Motor neuron (in vitro differentiated cells): ENCODE measurements around the gene PRPSAP1. TPM values are rescaled to one million over a fixed set of nuclear protein-coding genes. Genes with fewer than 3 reads are reported as not detected.
A peak's percentile ranks its signal among the peaks of the same experiment; 100 is the strongest.

Experiments used
- ATAC-seq, 8 experiments: fragments of 200-7000 bp; cut with Tn5 transposase; replicated peaks in 6 of 8; 2 replicates each; pipeline ENCODE4 v1.8.0; 2021; ENCODE audit warnings: mild to moderate bottlenecking in 8 of 8, moderate library complexity in 8 of 8
- H3K27ac ChIP-seq, 2 donors: fragments of 250-450 bp; sonication (Bioruptor Pico); 2 replicates each; pipeline ENCODE4 v1.9.0; 2021; ENCODE audit warnings: antibody characterized with exemption in 2 of 2, mild to moderate bottlenecking in 2 of 2, moderate library complexity in 1 of 2
- H3K4me1 ChIP-seq, 2 donors: fragments of 250-450 bp; sonication (Bioruptor Pico); replicated peaks in 1 of 2; 2 replicates each; pipeline ENCODE4 v1.6.1; 2021; ENCODE audit warnings: antibody characterized with exemption in 2 of 2, mild to moderate bottlenecking in 2 of 2, moderate library complexity in 1 of 2
- H3K4me3 ChIP-seq, 5 donors: fragments of 250-450 bp; sonication (Bioruptor Pico); 2 replicates each; pipeline ENCODE4 v1.9.0; 2021; ENCODE audit warnings: antibody characterized with exemption in 5 of 5, mild to moderate bottlenecking in 5 of 5, moderate library complexity in 4 of 5
- WGBS, 10 experiments: fragments of 450-650 bp; shearing (Covaris generic); methylation state at CpG; one replicate each; pipeline ENCODE4 v1.0.0; 2022; 5-methylcytosine and 5-hydroxymethylcytosine counted together
- in situ Hi-C, 9 experiments: fragments of 400-800 bp; cut with MboI; loops; one replicate each; pipeline ENCODE4 v1.15.0; 2021; ENCODE audit warnings: low sequenced_read_pairs in 9 of 9, low pct_unique_long_range_greater_than_20kb in 2 of 9; ENCODE audit not compliant: unreplicated experiment in 9 of 9
- total RNA-seq, 8 experiments: library from RNA; unstranded; fragments of 300-600 nt; gene quantifications; 2 replicates each; pipeline versions ENCODE4 v1.2.3 to v1.2.4, GENCODE V29; 2022

Gene PRPSAP1
- total RNA-seq, 8 experiments from 2014 or later = 21.3 to 60.3 (median 44.3) TPM

DNA sequence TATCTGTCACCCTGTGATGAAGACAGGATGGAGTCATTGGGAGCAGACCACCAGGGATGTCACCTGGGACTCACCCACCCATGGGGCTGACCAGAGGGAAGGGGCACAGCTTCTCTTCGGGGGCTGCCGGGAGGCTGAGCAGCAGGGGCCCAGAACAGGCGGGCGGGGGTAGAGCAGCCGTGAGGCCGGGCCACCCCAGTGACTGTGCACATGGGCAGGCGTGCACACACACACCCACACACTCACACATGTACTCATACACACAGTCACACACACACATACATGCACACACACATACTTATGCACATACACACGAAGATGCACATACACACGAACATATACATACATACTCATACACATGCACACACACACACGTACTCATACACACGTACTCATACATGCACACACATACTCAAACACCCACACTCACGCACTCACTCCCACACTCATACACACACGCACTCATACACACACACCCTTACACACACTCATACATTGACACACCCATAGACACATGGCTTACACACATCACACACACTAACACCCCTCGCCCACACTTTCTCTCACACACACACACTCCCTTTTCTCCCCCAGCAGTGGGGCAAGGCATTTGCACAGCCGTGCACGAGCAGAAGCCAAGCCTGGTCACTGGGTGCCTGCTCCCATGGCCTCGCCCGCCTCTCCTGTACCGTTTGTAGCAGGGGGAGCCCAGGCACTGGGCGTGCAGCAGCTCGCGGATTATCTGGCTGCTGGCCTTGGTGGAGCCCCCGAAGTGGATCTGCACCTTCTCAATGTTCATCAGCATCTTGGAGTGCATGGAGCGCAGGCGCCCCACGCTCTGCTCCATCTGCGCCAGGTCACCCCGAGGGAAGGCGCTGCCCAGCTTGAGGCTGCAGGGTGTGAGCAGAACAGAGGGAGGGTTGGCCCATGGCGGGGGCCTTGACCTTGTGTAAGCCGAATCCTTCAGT is 76.1 kb downstream of the PRPSAP1 start:
- Histone ChIP-seq H3K27ac (no peak overlapping the region), H3K4me1 (peaks cover 1% of the 10 kb centered on the region in 2 donors), H3K4me3 (no peak overlapping the region)
- 53 to 100% (median 83%) methylated on average over 1 to 8 of the region's 31 CpGs for WGBS, 10 experiments
- ATAC-seq = no peak
- in situ Hi-C loops = loop anchor here in 8 of 9 experiments (5.0 to 25.0 kb wide), 4 partner anchors 150 to 365 kb away; partner anchors contain the start of genes EXOC7 (in 7 of the 8), CDK3 (in 4 of the 8) and MRPL38 (in 1 of the 8)

GRCh38 chr17:76276461-76277299 is 77.0 kb downstream of the PRPSAP1 start:
- peak in 2 of 8 experiments; percentile 35 to 56 for ATAC-seq
- Histone ChIP-seq H3K4me1 (peaks cover 10 to 11% of the 10 kb centered on the region in 2 donors), H3K27ac (no peak overlapping the region), H3K4me3 (no peak overlapping the region)
- in situ Hi-C loops = loop anchor here in 8 of 9 experiments (5.0 to 25.0 kb wide), 4 partner anchors 149 to 364 kb away; partner anchors contain the start of genes EXOC7 (in 7 of the 8), CDK3 (in 4 of the 8) and MRPL38 (in 1 of the 8)
- 10 to 100% (median 84%) methylated on average over 1 to 10 of the region's 19 CpGs; no CpG with 5 or more reads in 2 of the 10 experiments for WGBS, 10 experiments

GRCh38 chr17:76276069-76276431 is 77.7 kb downstream of the PRPSAP1 start:
- in situ Hi-C loops = loop anchor here in 8 of 9 experiments (5.0 to 25.0 kb wide), 4 partner anchors 149 to 364 kb away; partner anchors contain the start of genes EXOC7 (in 7 of the 8), CDK3 (in 4 of the 8) and MRPL38 (in 1 of the 8)
- H3K27ac ChIP-seq = no peak overlapping the region
- no peak for ATAC-seq
- H3K4me1 ChIP-seq = peaks cover 13 to 16% of the 10 kb centered on the region in 2 donors
- WGBS, 10 experiments = 70 to 96% methylated on average over 2 to 4 of the region's 11 CpGs; no CpG with 5 or more reads in 8 of the 10 experiments
- no peak overlapping the region for H3K4me3 ChIP-seq

GRCh38 chr17:76275382-76276068 is 78.2 kb downstream of the PRPSAP1 start:
- in situ Hi-C loops = loop anchor here in 8 of 9 experiments (5.0 to 25.0 kb wide), 4 partner anchors 148 to 363 kb away; partner anchors contain the start of genes EXOC7 (in 7 of the 8), CDK3 (in 4 of the 8) and MRPL38 (in 1 of the 8)
- no peak for ATAC-seq
- Histone ChIP-seq H3K4me1 (peaks cover 13 to 18% of the 10 kb centered on the region in 2 donors), H3K4me3 (no peak overlapping the region), H3K27ac (no peak overlapping the region)
- 75 to 100% (median 87%) methylated on average over 1 to 3 of the region's 22 CpGs; no CpG with 5 or more reads in 7 of the 10 experiments for WGBS, 10 experiments

DNA sequence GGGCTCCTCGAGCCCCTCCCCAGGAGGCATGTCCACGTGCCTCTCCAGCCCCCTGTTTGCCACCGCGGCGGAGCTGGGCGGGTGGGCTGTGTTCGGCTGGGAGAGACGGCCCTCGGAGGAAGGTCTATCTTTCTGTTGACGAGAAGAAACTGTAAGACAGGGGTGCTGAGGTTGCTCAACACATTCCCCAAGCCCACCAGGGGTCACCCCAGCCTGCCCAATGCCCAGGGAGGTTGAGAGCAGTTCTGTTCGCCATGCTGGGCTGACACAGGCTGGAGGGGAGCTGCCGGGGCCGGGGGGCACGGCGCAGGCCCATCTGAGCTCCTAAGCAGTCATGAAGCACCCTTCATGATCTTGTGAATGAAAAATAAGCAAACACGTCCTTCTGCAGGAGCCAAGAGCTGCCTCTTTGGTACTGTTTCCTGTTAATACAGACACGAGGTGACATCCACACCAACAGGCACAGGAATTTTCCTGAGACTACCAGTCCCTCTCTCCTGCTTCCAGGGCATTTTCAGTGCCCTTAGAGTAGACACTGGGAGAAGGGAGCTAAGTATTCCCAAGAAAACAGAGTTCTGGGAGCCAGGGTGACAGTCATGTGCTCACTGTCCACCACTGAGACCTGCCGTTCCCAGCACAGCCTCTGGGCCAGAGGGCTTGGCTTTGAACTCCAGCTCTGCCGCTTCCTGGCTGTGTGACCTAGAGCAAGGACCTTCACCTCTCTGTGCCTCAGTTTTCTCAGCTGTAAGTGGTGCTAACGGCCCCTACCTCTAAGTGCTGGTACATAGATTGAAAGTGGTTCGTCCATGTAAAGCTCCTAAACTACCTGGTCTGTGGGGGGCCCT is 79.4 kb downstream of the PRPSAP1 start:
- peaks cover 13 to 18% of the 10 kb centered on the region in 2 donors for H3K4me1 ChIP-seq
- H3K27ac ChIP-seq = no peak overlapping the region
- ATAC-seq = peak in 1 of 8 experiments; percentile 2
- in situ Hi-C loops = no loop called here
- H3K4me3 ChIP-seq = no peak overlapping the region
- WGBS, 10 experiments = 17 to 100% (median 80%) methylated on average over 1 to 3 of the region's 21 CpGs; no CpG with 5 or more reads in 4 of the 10 experiments

DNA sequence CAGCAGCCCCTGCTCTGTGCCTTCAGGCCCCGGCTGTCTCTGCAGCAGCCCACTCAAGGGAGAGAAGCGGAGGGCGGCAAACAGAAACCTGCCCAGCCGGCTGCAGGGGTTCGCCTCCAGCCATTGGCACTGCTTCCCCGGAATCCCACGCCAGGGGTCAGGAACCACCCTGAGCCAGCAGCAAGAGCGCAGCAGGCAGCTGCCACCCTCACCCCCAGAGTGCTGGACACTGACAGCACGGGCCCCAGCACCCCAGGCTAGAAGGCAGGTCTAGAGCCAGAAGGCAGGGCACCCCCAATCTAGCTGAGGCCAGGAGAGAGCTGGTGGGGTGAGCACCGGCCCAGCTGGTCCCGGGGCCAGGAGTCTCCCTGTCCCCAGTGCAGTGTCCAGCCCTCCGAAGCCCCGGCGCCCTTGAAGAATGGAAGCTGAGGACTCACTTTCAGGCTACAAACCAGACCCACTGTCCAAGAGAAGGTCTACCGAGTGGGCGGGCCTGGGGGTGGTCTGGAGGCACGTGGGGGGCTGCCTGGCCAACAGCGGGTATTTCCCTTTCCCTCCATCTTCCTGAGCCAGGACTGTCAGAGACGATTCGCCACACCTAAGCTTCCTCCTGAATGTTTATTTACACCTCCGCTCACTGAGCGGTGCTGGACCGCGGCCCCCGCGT is 80.1 kb downstream of the PRPSAP1 start:
- Histone ChIP-seq H3K27ac (no peak overlapping the region), H3K4me1 (peaks cover 13 to 18% of the 10 kb centered on the region in 2 donors), H3K4me3 (no peak overlapping the region)
- 80 to 100% (median 84%) methylated on average over 1 to 8 of the region's 26 CpGs; no CpG with 5 or more reads in 5 of the 10 experiments for WGBS, 10 experiments
- peak in 1 of 8 experiments; percentile 4 for ATAC-seq
- in situ Hi-C loops = no loop called here

- H3K4me3 ChIP-seq = no peak overlapping the region
- in situ Hi-C loops = no loop called here
- ATAC-seq = peak; percentile 2 to 59 (median 40)
- H3K4me1 ChIP-seq = peaks cover 17 to 24% of the 10 kb centered on the region in 2 donors
- no peak overlapping the region for H3K27ac ChIP-seq
- WGBS, 10 experiments = 83 to 100% (median 93%) methylated on average over 1 to 4 of the region's 19 CpGs; no CpG with 5 or more reads in 5 of the 10 experiments
Observed at GRCh38 chr17:76272541-76273444, 80.9 kb downstream of the PRPSAP1 start.

DNA sequence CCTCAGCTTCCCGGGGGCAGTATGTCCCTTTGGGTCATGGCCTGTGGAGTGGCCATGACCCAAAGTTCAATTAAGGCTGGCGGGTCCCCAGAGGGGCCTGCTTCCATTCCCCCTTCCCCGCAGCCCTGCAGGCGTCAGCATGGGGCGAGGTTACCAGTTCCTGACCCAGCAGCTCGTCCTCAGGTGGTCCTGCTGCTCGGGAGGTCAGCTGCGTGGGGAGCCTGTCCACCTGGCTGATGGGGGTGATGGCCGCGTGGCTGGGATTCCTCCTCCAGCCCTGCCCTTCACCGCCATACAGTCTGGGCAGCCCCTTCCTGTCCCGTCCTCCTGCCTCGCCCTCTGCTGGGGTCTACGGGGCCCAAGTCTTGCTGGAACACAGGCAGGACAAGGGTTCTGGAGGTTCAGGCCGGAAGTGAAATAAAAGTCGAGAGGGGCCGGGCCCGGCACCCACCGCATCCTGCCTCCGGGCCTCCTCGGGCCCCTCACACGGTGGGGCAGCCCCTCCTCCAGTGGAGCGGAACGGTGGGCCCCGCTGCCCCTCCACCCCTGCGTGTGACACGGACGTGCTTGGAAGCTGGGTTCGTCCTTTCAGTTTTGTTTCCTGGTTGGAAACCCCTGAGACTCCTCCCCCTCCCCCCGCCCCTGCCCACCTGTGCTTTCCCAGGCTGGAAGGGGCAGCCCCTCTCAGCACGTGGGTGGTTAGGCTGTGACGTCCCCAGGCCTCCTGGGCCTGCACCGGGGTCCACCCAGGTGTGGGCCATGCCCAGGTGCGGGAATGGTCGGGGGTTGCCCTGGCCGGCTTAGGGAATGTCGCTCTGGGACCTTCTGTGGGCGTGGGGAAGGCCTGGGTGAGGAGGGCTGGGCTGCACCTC is 81.8 kb downstream of the PRPSAP1 start:
- Histone ChIP-seq H3K27ac (no peak overlapping the region), H3K4me1 (peaks cover 18 to 33% of the 10 kb centered on the region in 2 donors), H3K4me3 (no peak overlapping the region)
- WGBS, 10 experiments = 0 to 73% (median 51%) methylated on average over 1 to 14 of the region's 38 CpGs; no CpG with 5 or more reads in 7 of the 10 experiments
- in situ Hi-C loops = no loop called here
- peak in 7 of 8 experiments; percentile 2 to 15 (median 7) for ATAC-seq

GRCh38 chr17:76270770-76271668 is 82.7 kb downstream of the PRPSAP1 start:
- peaks cover 22 to 37% of the 10 kb centered on the region in 2 donors for H3K4me1 ChIP-seq
- 80 to 100% (median 95%) methylated on average over 1 to 4 of the region's 14 CpGs; no CpG with 5 or more reads in 2 of the 10 experiments for WGBS, 10 experiments
- H3K27ac ChIP-seq = no peak overlapping the region
- no peak for ATAC-seq
- no peak overlapping the region for H3K4me3 ChIP-seq
- in situ Hi-C loops = no loop called here
